Suprapubic skin (tissue), 4 donors: ENCODE results near the gene GRXCR2.

Source experiments
- CTCF ChIP-seq, 2 donors: fragments of 200-600 bp in 1 of 2; fragments of 450-650 bp in 1 of 2; sonication (generic) in 1 of 2; IDR thresholded peaks; one replicate each; pipeline ENCODE4 v1.5.1; 2016 to 2019; ENCODE audit warnings: antibody characterized with exemption in 2 of 2, mild to moderate bottlenecking in 1 of 2, moderate library complexity in 1 of 2
- POLR2A ChIP-seq, 2 donors: fragments of 450-650 bp; IDR thresholded peaks; one replicate each; pipeline ENCODE4 v1.6.1; 2017; ENCODE audit warnings: antibody characterized with exemption in 2 of 2, mild to moderate bottlenecking in 2 of 2, moderate library complexity in 2 of 2
- POLR2AphosphoS5 ChIP-seq, 3 donors: sonication (generic); formaldehyde crosslinking; IDR thresholded peaks; one replicate each; pipeline ENCODE4 v1.6.1; 2017; ENCODE audit warnings: antibody characterized with exemption in 3 of 3

GRCh38 chr5:145869753-145870152 lies 3.1 kb downstream of the GRXCR2 start:
- no peak for TF ChIP-seq CTCF (IDR thresholded peaks at IDR 0.05)
- TF ChIP-seq POLR2AphosphoS5 (IDR thresholded peaks at IDR 0.05) = no peak
- no peak for TF ChIP-seq POLR2A (IDR thresholded peaks at IDR 0.05)
